HG03571 (cell line): ENCODE data around the gene CUTA.
A peak's percentile ranks its signal among the peaks of the same experiment; 100 is the strongest.

Experiments used
- ATAC-seq: cut with Tn5 transposase; IDR thresholded peaks from one replicate; pipeline ENCODE4 v1.9.1; 2021; ENCODE audit not compliant: unreplicated experiment

The CUTA gene, protein sequence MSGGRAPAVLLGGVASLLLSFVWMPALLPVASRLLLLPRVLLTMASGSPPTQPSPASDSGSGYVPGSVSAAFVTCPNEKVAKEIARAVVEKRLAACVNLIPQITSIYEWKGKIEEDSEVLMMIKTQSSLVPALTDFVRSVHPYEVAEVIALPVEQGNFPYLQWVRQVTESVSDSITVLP

DNA sequence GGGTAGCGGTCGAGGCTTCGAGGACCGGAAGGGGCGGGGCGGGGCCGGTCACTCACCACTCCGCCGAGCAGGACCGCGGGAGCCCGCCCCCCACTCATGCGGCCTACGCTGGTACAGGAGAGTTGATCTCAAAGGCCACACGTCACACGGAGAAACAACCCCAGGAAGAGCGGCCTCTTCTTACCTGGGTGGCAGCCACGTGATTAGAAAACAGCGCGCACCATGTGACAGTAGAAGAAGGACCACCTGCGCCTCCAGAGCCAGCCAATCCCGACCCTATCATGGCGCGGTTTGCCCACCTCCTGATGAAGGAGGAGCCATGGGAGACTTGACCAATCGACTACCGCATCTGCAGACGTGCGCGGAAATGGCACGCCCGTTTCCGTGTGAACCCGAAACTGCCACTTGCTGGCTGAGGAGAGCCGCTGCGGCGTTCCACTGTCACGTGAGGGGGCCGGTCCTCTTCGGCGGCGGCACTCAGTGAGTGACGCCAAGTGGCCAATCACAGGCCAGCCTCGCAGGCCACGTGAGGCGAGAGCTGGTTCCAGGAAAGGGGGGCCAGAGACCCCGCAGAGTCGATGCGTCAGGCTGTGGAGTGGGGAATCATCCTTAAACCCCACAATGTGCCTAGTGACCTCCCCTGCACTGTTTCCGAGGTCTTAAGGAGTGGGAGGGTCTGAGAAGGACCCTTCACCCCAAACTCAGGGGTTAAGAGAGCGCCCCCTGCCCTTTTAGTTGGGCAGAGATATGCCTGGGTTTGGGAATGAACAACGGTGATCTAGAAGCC is at the start of gene CUTA:
CUTA (minus strand) TSS at position 205 of the 787 bp plus-strand sequence; CDS start at position 98, 107 bp downstream.
- ATAC-seq, result peak; percentile 72

DNA sequence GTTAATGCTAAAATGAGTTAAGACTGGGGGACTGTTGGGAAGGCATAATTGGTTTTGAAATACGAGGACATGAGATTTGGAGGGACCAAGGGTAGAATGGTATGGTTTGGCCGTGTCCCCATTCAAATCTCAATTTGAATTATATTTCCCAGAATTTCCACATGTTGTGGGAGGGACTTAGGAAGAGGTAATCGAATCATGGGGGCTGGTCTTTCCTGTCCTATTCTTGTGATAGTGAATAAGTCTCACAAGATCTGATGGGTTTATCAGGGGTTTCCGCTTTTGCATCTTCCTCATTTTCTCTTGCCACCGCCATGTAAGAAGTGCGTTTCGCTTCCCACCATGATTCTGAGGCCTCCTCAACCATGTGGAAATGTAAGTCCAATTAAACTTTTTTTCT is 49.2 kb upstream of the CUTA start:
- no peak for ATAC-seq

DNA sequence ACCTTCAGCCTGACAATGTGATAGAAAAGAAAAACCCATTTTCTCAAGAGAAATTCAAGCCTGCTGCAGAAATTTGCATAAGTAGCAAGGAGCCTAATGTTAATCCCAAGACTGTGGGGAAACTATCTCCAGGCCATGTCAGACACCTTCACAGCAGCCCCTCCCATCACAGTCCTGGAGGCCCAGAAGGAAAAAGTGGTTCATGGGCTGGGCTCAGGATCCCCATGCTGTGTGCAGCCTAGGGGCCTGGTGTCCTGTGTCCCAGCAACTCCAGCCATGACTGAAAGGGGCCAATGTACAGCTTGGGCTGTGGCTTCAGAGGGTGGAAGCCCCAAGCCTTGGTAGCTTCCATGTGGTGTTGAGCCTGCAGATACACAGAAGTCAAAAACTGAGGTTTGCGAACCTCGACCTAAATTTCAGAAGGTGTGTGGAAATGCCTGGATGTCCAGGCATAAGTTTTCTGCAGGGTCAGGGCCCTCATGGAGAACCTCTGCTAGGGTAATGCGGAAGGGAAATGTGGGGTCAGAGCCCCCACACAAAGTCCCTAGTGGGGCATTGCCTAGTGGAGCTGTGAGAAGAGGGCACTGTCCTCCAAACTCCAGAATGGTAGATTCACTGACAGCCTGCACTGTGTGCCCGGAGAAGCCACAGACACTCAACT is 48.3 kb upstream of the CUTA start:
- no peak for ATAC-seq

DNA sequence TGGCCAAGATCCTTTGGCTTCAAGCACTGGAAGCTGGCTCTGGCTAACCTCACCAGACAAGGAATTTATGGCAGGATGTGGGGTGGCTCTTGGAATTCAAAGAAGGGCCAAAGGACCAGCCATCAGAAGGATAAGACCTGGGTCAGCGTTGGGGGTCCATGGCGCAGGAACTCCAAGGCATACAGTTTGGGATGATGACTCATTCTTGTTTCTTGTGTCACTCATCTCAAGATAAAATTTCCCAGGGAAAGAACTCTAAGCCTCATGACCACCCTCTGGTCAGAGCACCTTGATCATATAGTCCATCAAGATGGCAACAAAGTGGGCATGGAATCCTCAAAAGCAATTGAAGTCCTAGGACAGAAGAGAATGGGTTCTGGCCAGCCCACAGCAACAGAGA is 41.3 kb upstream of the CUTA start:
- no peak for ATAC-seq

DNA sequence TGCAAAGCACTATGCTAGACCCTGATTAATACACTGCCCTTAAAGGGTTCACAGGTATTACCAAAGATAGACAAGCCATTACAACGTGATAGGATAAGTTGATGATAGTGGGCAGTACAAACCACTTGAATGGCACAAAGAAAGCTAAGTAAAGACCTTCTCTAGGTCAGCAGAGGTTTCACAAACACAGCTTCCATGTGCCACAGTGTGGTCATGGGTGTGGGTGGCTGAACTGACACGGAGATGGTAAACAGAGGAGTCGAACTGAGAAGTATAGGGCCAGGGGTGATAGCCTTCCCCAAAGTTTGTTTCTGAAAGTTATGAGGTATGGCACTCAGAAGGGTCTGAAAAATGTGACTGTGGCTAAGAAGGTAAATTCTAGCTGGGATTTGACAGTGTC is 40.8 kb upstream of the CUTA start:
- no peak for ATAC-seq

DNA sequence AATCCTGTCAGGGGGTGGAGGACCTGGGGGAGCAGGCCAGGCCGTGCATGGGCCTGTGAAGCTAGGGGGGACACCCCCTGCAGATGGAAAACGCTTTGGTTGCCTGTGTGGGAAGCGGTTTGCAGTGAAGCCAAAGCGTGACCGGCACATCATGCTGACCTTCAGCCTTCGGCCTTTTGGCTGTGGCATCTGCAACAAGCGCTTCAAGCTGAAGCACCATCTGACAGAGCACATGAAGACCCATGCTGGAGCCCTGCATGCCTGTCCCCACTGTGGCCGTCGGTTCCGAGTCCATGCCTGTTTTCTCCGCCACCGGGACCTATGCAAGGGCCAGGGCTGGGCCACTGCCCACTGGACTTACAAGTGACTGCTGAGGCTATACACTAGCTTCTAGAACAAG is 38.2 kb upstream of the CUTA start:
- ATAC-seq, result no peak

DNA sequence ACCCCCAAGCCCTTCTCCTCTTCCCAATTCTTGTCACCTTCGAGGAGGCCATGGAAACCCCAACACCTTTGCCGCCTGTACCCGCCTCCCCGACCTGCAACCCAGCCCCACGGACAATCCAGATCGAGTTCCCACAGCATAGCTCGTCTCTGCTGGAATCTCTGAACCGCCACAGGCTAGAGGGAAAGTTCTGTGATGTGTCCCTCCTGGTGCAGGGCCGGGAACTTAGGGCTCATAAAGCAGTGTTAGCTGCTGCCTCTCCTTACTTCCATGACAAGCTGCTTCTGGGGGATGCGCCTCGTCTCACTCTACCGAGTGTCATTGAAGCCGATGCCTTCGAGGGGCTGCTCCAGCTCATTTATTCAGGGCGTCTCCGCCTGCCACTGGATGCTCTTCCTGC is 37.1 kb upstream of the CUTA start:
- ATAC-seq, result no peak

DNA sequence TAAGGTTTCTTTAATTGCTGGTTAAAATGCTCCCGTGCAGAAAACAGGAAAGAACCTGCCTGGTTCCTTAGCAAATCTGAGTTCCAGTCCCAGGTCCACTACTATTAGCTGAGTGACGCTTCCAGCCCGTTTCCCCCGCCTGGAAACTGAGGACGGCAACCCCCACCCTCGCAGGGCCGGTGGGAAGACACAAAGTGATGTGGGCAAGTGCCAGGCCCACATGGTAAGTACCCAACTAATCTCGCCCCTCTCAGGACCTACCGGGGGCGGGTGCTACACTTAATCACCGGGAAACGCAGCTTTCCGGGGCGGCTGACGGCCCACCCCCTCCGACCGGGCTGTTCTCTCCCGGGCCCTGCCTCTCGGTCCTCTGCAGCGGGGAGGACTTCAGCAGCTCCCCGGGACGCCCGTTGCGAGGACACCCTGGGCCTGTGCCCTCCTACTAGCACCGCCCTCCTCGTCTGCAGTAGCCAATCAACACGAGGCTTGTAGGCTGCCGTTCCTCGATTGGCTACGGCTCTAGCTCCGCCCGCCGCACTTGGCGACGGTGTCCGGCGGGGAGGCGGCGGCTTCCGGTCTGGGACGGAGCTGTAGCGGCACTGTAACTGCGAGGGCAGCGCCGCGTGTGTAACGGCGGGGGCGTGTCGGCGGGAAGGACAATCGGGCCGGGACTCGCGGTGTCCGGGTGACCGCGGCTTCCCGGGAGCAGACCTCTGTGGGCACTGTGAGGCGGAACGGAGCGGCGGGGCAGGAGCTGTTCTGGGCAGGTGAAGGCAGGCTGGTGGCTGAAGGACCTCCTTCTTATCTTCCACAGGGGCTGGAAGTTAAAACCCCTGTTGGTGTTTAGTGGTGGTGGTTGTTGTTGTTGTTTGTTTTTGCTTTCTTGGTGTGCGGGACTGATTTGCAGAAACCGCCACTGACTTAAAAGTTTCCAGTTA is 36.4 kb upstream of the CUTA start, which contains the start of gene ZBTB9:
ZBTB9 (plus strand) TSS at position 568 of the 938 bp plus-strand sequence. CDS start 525 bp downstream, outside the sequence.
- ATAC-seq, result peak; percentile 98

DNA sequence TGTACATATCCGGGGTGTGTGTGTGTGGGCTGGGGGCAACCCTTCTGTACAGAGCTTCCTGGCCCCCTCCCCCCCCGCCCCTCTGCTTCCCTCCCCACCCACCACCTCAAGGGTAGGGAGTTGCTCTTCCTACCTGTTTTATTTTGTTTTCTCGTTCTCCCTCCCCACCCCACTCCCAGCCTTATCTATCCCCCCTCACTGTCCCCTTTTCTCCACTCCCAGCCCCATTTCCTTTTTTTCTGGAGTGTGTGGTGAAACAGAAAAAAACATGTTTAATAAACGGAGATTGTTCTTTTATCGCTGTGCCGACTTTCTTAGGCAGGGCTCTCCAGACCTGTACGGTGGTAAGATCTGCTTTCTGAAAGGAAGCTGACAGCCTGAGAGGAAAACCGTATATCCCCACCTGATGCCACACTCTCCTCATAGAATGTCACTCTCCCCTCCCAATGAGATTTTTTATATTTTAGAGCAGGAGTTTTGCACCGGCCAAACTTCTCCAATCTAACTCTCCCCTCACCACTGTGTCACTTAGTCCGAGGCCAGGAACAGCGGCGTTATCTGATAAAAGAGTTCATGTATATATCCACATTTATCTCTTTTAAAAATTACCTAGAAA is 35.6 kb upstream of the CUTA start:
- no peak for ATAC-seq

DNA sequence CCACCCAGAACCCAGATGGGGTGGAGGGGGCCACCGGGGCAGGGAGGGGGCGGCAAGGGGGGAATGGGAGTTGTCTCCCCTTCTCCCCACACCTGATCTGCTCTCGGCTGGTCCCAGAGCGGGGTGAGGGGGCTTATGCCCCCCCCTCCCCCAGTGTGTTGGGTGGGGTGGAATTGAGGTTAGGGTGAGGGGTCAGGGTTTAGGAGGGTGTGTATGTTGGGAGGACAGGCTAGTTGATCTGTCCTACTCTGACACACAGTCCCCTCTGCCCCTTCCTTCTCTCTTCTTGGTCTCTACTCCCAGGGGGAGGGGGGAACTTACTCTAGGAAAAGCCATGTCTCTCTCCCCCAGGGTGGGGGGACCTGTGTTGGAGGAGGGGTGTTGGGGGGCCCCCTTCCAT is 34.6 kb upstream of the CUTA start:
- ATAC-seq, result no peak

DNA sequence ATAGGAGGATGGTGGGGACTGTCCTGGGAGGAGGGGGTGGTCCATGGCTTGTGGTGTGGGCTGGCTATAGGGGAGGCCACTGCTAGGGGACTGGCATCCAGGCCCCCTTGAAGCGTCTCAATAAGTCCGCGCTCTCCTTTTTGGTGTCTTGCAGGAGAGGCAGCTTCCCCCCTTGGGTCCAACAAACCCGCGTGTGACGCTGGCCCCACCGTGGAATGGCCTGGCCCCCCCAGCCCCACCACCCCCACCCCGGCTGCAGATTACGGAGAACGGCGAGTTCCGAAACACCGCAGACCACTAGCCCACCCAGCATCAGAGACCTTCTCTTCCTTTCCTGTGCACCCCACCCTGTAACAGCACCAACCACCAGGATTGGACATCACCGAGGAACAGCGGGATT is 33.7 kb upstream of the CUTA start:
- no peak for ATAC-seq

DNA sequence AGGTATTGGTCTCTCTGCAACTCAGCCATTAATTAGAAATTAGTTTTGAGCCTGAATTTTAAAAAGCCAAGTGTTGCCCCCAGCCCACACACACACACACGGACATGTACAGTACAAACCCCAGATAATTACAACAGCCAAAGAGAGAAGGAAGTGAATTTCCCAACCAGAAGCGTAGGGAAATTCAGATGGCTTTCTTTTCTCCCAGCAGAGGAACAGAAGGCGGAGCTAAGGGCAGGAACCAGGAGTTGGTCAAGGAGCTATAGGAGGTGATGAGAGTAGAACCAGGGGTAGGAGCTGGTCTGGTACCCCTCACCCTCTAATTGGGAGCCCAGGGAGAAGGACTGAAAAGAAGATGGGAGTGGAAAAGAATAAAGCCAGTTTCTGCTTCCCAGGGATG is 32.5 kb upstream of the CUTA start:
- ATAC-seq, result no peak

DNA sequence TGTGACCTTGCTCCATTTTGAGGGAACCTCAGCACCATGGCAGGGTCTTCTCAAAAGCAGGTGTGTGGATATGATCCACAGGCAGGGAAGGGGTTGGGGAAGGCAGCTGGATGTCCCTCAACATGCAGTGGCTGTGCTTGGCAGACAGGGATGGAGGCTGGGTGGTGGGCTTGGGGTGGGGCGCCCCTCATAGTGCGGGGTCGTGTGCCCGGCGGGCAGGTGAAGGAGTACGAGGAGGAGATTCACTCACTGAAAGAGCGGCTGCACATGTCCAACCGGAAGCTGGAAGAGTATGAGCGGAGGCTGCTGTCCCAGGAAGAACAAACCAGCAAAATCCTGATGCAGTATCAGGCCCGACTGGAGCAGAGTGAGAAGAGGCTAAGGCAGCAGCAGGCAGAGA is 28.4 kb upstream of the CUTA start:
- ATAC-seq, result no peak

DNA sequence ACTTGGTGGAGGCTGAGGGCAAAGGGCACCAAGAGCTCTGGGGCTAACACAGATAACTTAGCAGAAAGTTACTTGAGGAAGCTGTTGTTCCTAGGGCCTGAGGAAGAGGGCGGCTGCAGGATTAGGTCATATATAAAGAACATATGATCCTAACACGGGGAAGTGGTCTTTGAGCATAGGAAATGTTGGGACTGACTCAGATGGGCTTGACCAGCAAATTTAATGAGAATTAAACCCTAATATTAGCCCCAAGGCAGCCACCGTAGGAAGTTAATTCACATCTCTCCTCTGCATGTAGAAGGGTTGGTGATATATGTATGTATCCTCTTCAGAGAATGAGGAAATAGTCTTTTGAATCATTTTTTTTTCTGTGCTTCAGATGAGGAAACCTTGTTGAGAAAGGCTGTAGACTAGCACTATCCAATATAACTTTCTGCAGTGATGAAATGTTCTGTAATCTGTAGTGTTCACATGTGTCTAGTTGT is 27.3 kb upstream of the CUTA start:
- ATAC-seq, result no peak

DNA sequence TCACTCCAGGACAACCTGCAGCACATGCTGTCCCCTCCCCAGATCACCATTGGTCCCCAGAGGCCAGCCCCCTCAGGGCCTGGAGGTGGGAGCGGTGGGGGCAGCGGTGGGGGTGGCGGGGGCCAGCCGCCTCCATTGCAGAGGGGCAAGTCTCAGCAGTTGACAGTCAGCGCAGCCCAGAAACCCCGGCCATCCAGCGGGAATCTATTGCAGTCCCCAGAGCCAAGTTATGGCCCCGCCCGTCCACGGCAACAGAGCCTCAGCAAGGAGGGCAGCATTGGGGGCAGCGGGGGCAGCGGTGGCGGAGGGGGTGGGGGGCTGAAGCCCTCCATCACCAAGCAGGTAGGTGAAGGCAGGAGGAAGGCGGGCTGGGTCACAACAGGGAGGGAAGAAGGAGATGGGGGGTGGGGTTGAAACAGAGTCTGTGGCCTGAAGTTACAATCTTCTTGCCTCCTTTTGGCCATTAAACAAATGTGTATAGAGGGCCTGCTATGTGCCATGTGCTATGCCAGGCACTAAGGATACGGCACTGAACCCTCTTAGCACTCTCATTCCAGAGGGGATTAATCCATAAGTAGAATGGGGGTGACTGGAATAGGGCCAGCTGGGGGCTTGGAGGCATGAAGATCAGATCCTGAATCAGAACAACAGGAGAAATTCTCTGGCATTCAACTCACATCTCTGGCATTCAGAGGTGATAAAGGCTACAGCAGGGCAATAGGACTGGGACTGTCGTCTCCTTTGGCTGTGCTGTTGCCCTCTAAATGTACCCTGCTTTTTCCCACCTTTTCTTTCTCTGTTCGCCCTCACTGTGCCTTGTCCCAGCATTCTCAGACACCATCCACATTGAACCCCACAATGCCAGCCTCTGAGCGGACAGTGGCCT is 26.0 kb upstream of the CUTA start:
- no peak for ATAC-seq

DNA sequence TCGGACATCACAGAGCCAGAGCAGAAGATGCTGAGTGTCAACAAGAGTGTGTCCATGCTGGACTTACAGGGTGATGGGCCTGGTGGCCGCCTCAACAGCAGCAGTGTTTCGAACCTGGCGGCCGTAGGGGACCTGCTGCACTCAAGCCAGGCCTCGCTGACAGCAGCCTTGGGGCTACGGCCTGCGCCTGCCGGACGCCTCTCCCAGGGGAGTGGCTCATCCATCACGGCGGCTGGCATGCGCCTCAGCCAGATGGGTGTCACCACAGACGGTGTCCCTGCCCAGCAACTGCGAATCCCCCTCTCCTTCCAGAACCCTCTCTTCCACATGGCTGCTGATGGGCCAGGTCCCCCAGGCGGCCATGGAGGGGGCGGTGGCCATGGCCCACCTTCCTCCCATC is 25.1 kb upstream of the CUTA start:
- no peak for ATAC-seq

DNA sequence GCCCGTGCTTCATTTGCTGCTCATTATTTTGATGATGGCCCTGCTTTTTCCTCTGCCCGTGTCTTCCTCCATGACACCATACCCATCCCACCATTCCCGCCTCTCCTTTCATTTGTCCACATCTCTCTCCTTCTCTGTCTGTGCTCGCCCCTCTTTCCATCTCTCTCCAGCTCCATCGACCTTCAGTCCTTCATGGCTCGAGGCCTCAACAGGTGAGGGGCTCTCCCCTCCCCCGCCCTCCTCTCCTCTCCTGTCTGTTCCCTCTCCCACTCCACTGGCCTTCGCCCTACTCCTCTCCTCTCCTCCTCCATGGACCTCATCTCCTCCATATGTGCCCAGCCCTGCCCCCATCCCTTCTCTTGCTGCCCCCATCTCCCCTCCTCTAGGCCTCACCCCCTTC is 24.4 kb upstream of the CUTA start:
- no peak for ATAC-seq

DNA sequence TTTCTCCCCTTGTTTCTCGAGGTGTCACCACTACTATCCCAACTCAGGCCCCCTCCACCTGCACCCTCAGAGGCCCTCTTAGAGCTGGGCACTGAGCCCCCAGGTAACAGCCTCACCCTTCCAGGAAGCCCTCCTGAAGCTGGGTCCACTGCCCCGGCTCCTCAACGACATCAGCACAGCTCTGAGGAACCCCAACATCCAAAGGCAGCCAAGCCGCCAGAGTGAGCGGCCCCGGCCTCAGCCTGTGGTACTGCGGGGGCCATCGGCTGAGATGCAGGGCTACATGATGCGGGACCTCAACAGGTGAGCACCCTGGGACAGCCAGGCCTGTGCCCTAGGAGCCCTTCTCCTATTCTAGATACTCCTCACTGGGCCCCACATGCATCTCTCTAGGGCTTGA is 23.6 kb upstream of the CUTA start:
- no peak for ATAC-seq

DNA sequence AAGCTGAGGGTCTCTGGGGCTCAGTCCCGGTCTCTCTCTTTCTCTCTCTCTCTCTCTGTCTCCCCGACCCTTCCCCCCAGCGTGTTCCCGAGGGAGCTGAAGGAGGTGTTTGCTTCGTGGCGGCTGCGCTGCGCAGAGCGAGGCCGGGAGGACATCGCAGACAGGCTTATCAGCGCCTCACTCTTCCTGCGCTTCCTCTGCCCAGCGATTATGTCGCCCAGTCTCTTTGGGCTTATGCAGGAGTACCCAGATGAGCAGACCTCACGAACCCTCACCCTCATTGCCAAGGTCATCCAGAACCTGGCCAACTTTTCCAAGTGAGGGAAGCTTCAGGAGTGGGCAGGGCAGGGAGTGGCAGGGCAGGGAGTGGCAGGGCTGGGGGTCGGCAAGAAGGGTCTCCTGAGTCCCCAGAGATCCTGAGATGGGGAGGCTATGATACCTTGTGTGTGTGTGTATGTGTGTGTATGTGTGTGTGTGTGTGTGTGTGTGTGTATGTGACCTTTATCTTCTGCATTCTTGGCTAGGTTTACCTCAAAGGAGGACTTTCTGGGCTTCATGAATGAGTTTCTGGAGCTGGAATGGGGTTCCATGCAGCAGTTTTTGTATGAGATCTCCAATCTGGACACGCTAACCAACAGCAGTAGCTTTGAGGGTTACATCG is 22.9 kb upstream of the CUTA start:
- no peak for ATAC-seq
